DMS153 treated with DMSO at 0.1 percent for 48 hours (cell line): ENCODE measurements around the gene LATS2.

Experiments
- DNase-seq: peaks from one replicate; lab custom pipeline; 2025; ENCODE audit not compliant: unreplicated experiment; lab: John Stamatoyannopoulos, UW

LATS2 gene

DNA sequence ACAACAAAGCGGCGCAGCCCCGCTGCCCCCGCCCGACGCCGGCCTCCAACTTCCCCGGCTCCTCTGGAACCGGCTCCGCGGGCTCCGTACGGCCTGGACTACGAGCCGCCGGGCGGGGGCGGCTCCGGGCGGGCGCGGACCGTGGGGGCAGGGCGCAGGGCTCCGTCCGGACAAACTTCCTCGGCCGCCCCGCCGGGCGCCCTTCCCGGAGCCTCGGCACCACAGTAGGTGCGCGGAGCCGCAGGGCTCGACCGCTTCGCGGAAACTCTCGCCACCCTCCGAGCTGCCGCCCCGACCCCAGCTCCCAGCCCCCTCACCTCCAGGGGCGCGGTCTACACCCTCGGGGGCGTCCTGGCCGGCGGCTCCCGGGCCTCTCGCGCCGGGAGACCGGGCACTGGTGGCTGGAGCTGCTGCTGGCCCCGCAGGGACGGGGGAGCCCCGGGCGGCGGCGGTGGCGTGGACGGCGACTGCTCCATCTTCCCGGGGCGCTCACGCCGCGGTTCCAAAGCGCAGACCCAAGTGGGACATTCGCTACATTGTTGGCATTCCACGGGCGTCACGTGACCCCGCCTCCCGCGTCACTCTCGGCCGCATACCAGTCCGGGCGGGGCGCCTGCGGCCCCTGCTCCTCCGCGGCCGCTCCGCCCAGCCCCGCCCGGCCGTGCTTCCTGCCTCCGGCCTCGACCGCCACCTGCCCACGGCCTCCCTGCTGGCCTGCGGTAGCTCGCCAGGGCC is at the start of gene LATS2:
Gene LATS2 (minus strand): TSS at position 558 of the 735 bp plus-strand sequence. CDS start 15,560 bp downstream, outside the sequence.
- no peak for DNase-seq

DNA sequence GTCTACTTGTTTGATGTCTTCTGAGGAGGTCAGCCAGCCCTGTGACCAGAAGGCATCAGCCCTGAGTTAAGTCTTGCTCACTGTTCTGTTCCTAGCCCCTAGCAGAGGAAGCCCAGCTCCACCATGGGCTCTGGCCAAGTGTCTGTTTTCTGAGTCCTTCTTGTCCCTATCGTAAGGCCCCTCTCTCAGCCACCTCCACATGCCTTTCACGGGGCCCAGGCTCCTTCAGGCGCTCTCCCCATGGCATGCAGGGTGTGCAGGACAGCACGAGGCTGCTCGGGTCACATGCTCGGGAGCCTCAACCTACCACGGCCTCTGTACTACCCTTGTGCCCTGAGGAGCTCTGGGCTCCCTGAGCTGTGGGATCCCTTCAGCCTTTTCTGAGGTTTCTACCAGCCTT is 47.8 kb upstream of the LATS2 start:
- no peak for DNase-seq

DNA sequence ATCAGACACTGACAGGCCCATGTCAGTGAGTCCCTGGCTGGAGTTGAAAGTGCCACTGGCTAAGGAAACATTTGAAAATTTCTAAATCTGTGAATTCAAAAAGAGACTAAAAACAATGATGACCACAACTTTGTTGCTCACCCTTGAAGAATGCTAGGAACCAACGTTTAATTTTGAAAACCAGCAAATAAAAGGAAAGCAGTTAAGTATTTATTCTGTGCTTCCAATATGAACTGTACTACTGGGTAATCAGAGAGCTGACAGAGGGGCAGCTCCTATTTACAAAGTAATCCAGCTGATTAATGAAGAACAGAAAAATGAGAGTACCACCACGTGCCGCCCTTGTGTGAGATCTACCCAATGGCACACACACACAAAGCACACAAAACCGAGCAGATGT is 44.7 kb upstream of the LATS2 start:
- no peak for DNase-seq

DNA sequence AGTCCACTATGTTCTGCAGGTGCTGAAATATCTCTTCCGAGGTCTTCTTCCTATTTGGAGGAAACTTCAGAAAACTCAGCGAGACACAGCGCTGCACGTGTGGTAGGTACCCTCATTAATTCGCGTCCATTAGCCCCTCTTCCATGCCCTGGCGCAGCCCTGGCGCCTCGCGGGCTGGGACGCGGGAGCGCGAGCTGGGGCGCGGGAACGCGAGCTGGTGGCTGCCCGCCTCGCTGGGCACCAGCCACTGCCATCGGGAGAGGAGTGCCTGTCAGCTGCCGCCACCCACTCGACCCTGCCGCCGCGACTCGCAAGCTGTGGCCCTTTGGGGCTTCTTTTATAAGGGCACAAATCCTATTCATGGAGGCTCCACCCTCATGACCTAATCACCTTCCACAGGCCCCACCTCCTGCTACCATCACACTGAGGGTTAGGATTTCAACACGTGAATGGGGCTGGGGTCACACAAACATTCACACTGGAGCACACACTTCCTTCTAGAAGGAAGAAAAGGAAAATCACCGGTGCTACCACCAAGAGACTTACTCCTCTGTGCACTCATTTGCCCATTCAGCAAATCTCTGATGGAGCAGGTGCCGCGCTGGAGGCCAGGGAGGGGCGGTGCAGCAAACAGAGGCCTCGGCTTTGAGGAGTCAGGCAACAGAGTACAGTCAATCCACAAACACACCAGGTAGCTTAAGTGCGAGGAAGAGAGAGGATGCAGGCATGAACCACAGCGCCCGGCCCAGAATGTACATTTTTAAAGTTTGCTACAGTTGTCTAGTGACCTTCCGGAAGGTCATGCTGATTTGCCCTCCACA is 43.0 kb upstream of the LATS2 start:
- DNase-seq = no peak

DNA sequence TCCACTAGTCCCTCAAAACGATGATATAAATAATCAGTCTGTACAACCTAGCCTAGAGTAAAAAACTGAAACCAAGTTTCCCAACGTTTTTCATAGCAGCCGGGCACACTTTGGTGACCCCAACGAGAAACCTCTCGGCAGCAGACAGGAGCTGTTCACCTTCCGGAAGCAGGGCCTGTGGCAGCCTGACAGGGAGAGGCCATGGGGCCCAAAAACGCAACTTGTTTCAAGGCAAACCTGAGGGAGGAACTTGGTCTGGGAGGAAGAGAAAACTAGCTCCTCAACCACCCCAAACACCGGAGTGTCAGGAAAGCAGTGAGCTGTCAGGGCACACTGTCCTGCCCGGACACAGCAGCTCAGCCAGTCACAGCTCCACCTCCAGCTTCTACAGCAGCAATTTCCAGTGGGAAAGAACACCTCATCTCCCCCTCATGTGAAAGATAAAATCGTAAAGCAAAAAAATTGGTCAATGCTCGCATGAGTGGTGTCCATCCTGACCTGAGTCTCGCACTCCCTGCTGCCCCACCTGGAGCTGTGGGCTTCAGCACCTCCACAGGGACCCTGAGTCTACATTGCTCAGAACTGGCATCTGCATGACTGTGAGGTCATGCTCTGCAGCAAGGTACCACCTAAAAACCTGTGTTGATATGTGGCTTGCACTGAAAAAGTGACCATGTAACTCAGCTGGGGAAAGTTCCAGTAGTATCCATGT is 40.6 kb upstream of the LATS2 start:
- no peak for DNase-seq

DNA sequence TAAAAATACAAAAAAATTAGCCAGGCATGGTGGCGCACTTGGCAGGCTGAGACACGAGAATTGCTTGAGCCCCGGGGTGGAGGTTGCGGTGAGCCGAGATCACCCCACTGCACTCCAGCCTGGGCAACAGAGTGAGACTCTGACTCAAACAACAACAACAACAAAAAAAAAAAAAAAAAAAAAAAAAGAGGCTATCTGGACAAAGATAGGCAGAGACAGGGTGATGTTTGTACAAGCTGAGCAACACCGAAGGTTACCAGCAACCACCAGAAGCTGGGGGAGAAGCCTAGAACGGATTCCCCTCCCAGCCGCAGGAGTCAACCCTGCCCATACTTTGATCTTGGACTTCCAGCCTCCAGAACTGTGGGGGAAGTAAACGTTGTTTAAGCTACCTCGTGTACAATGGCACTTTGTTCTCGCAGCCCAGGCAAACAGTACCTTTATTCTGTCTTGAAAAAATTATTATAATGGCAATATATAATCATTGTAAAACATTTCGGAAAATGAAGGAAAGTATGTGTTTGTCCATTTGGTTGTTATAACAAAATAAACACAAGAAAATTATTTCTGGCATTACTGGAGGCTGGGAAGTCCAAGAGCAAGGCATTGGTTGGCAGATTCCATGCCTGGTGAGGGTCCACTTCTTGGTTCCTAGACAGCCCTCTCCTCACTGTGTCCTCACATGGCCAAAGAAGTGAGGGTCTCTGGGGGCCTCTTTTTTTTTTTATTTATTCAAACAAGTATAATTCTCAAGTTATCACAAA is 39.8 kb upstream of the LATS2 start:
- DNase-seq = no peak

DNA sequence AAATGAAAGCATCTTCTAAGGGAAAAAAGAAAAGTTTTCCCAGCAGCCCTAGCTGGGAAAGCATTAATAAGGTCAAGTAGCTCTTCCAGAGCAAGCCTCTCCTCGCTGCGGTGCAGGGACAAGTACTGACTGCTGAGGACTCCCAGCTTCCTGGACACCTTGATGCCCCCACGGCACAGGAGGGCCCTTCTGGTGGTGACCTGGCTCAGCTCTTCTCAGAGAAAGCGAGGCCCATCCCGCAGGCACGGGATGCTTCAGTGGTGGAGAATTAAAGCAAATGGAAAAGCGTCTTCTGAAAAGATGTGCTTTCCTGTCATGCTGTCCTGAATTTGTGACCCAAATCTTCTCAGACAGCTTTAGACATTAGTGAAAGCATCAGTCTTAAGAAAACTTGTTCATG is 38.8 kb upstream of the LATS2 start:
- DNase-seq = no peak

DNA sequence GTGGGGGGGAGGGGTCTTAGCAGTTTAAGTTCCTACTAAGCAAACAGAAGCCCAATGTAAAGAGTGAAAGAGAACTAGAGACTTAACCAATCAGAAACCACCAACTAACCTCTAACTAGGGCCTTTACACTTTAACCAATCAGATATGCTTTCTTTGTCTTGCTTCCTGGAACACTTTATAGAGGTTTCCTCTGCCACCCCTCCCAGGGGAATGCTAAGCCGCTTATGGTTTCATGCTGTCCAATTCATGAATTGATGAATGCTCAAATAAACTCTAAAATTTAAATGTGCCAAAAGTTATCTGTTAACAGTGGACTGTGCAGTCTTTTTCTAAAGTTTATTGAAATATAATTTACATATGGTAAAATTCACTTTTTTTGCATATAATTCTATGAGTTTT is 33.9 kb upstream of the LATS2 start:
- DNase-seq = no peak

- DNase-seq = no peak
Measured at GRCh38 chr13:21089830-21090229, 28.4 kb upstream of the LATS2 start.

- DNase-seq = no peak
Measured at GRCh38 chr13:21088534-21088933, 27.1 kb upstream of the LATS2 start.

DNA sequence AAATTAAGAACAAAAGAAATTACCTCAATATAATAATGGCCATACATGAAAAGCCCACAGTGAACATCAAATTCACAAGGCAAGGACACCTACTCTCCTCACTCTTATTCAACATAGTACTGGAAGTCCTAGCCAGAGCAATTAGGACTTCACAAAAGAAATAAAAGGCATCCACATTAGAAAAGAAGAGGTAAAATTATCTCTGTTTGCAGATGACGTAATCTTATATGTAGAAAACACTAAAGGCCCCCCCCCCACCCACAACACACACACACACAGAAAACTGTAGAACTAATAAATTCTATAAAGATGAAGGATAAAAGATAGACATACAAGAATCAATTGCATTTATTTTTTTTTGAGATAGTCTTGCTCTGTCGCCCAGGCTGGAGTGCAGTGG is 25.5 kb upstream of the LATS2 start:
- DNase-seq = no peak

DNA sequence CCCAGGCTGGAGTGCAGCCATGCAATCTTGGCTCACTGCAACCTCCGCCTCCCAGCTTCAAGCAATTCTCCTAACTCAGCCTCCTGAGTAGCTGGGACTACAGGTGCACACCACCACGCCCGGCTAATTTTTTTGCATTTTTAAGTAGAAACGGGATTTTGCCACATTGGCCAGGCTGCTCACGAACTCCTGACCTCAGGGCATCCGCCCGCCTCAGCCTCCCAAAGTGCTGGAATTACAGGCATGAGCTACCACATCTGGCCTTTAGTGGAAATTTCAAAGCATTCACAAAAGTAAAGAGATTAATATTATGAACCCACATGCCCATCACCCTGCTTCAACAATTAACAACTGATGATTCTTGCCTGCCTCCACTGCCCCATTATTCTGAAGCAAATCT is 20.5 kb upstream of the LATS2 start:
- DNase-seq = no peak

DNA sequence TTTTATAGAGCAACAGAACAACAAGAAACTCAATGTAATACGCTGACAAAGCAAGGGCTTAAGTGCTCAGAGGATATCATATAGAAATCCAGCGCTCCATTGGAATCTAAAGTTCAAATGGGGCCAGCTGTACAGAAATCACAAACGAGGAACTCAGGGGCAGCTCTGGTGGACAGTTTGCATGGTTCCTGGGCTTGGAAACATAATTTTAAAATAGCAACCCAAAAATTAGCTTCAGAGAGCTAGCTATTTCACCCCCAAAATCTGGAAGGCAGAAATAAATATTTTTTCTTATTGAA is 19.2 kb upstream of the LATS2 start:
- DNase-seq = no peak

- no peak for DNase-seq
Measured at GRCh38 chr13:21079761-21080592, 18.6 kb upstream of the LATS2 start.

DNA sequence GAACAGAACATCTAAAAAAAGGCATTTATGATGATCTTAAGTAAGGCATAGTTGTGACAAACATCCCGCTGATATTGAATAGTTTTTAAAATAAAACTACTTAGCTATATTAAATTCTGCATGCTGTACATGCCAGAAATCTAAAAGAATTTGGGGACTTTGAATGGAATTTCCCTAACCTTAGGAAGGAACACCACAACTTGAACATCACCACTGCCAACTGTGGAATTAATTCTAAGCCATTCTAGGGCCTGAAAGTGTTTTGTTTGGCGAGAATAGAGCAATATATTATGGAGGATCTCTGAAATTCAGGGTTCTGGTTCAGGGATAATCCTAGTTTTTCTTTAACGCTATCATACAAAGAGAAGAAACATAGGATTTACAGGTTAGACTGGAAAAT is 17.8 kb upstream of the LATS2 start:
- DNase-seq = no peak

GRCh38 chr13:21078501-21078900 is 17.1 kb upstream of the LATS2 start:
- DNase-seq = no peak

GRCh38 chr13:21077788-21078353 is 16.5 kb upstream of the LATS2 start:
- no peak for DNase-seq

DNA sequence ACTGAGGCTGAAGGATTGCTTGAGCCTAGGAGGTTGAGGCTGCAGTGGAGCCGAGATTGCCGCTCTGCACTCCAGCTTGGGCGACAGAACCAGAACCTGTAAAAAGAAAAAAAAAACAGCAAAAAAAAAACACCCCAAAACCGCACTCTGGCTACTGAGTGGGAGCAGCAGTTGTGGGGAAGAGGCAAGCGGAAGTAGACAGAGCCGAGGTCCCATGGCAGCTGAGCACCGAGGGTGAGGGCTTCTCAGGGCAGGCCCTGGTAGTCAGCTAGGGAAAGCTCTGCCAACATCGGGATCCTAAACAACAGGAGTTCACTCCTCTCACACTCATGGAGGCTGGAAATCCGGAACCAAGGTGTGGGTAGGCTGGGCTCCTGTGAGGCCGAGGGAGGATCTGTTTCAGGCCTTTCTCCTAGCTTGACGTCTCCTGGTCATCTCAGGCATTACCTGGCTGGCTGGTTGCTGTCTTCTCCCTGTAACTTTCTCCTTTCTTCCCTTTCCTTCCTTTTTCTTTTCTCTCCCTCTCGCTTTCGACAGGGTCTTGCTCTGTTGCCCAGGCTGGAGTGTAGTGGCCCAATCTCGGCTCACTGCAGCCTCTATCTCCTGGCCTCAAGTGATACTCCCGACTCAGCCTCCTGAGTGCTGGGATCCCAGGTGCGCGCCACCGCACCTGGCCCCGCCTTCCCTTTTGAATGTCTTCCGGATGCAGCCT is 15.8 kb upstream of the LATS2 start:
- DNase-seq = no peak

DNA sequence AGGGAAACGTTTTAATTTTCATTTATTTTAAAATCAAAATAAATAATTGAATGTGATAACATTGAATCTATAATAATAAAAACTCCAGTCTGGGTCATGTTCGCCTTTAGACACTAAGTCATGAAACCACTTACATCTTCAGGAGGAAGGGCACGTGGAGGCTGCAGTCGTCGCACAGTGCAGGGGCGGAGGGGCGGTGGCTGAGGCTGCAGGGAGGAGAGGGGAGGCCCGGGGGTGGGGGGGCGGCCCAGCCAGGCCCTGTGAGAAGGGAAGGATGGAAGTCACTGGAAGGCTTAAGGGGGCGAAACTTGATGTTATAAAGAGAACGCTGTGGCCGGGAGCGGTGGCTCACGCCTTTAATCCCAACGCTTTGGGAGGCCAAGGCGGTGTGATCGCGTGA is 14.9 kb upstream of the LATS2 start:
- no peak for DNase-seq
